GM12864 (cell line): ENCODE data around the gene EML6.

Experiments
- DNase-seq: peaks from one replicate; pipeline ENCODE4 v3.0.0-alpha.2; 2011; ENCODE audit warnings: low read depth
- H3K4me3 ChIP-seq: 2 replicates; pipeline ENCODE4 v1.5.1; 2011; ENCODE audit warnings: mild to moderate bottlenecking, low read depth, low read length, control low read depth
- TF ChIP-seq, protein P1 (sequence below): IDR thresholded peaks from 2 replicates; pipeline ENCODE4 v1.5.1; 2011; ENCODE audit warnings: low read depth, mild to moderate bottlenecking, moderate library complexity, low read length, control low read depth, inconsistent platforms; ENCODE audit errors: missing control alignments

The EML6 gene

GRCh38 chr2:54927085-54927750 lies 203.8 kb downstream of the EML6 start:
- no peak for DNase-seq
- TF ChIP-seq, protein P1, sequence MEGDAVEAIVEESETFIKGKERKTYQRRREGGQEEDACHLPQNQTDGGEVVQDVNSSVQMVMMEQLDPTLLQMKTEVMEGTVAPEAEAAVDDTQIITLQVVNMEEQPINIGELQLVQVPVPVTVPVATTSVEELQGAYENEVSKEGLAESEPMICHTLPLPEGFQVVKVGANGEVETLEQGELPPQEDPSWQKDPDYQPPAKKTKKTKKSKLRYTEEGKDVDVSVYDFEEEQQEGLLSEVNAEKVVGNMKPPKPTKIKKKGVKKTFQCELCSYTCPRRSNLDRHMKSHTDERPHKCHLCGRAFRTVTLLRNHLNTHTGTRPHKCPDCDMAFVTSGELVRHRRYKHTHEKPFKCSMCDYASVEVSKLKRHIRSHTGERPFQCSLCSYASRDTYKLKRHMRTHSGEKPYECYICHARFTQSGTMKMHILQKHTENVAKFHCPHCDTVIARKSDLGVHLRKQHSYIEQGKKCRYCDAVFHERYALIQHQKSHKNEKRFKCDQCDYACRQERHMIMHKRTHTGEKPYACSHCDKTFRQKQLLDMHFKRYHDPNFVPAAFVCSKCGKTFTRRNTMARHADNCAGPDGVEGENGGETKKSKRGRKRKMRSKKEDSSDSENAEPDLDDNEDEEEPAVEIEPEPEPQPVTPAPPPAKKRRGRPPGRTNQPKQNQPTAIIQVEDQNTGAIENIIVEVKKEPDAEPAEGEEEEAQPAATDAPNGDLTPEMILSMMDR = no peak
- no peak overlapping the region for H3K4me3 ChIP-seq

DNA sequence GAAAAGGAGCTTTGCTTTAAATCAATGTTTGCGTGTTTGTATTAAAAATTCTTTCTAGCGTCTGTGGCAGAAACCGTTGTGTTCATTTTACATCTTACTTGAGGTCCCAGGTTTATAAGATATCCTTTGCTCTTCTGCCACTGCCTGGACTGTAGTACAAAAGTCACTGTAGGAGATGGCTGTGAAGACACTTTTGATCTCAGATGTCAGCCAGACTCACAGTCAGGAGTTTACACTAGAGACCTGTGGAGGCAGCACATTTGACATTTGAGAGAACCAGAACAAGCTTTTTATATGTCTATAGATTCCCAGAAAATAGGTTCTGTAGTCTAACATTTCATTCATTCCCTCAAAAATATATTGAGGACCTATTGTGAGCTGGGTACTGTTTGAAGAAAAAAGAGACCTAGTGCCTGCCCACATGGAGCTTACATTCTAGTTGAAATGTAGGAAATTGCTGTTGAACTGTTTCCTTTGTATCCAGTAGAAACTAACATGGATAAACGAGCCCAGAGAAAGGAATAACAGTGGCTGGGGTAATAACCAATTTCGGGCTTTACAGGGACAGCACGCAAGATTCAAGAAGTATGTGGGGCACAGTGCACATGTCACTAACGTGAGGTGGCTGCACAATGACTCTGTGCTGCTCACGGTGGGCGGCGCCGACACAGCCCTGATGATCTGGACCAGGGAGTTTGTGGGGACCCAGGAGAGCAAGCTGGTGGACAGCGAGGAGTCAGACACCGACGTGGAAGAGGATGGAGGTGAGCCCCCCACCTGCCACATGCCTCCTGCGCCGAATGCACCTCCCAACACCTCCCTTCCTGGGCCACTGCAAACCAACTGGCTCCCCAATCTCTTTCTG lies 204.5 kb downstream of the EML6 start:
- no peak for DNase-seq
- TF ChIP-seq, protein P1 = no peak
- H3K4me3 ChIP-seq = no peak overlapping the region

DNA sequence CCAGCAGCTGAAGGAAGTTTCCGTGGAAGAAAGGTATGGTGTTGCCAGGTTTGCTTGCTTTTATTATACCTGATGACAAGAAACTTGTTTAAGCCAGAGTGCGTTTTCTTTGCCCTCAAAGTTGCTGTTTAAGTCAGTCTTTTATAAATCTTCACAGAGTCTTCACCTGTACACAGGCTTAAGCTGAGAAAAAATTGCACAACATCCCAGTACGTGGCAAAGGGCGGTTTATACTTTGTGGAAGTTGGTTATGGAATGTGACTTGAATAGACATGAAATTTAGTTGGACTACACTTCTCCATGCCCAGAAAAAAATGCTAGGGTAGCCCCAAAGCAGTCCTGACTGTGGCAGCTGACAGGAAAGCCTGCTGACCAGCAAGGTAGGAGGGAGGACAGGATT lies 205.3 kb downstream of the EML6 start:
- no peak overlapping the region for H3K4me3 ChIP-seq
- TF ChIP-seq, protein P1 = no peak
- no peak for DNase-seq

GRCh38 chr2:54931473-54931872 lies 208.0 kb downstream of the EML6 start:
- no peak for DNase-seq
- no peak overlapping the region for H3K4me3 ChIP-seq
- TF ChIP-seq, protein P1 = no peak

- no peak for DNase-seq
- no peak overlapping the region for H3K4me3 ChIP-seq
- TF ChIP-seq, protein P1 = no peak
Measured at GRCh38 chr2:54935389-54935788, 211.9 kb downstream of the EML6 start.

DNA sequence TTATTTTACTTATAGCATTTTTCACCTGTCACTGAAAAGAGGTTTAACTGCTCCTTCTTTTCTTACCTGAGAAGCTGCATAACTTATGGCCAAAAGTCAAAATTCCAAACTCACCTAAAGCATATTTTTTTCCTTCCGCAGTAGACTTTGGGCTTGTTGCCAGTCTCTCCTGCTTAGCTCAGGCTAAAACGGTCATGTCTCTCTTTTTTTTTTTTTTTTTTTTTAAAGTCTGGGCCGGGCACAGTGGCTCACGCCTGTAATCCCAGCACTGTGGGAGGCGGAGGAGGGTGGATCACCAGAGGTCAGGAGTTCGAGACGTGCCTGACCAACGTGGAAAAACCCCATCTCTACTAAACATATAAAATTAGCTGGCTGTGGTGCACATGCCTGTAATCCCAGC lies 213.3 kb downstream of the EML6 start:
- TF ChIP-seq, protein P1 = no peak
- no peak for DNase-seq

More for the DNA sequence above, 213.3 kb downstream of the EML6 start:
- no peak overlapping the region for H3K4me3 ChIP-seq
